ENCODE measurements around the gene CBY1. TPM values are rescaled to one million over a fixed set of nuclear protein-coding genes. Genes with fewer than 3 reads are reported as not detected.
A peak's percentile ranks its signal among the peaks of the same experiment; 100 is the strongest.

The CBY1 gene
- total RNA-seq (2014; rRNA removed) (12.9 and 14.3 TPM in 2 replicates), Bru-seq, nascent RNA (percentile 63 among the genes with signal in this experiment), BruChase-seq, experiment 1, labeled RNA remaining after a 6-hour chase (percentile 65 among the genes with signal in this experiment), BruChase-seq, experiment 2, labeled RNA remaining after a 2-hour chase (percentile 67 among the genes with signal in this experiment)
- long read RNA-seq, transcript CBY1-208 (5 exons, 776 nt), result minor isoform, 6 of 49 reads
- long read RNA-seq, transcript CBY1-201 (5 exons, 1,133 nt), result major isoform, 10 of 49 reads
- long read RNA-seq, partial matches to known transcripts, result 2 of 49 reads
- long read RNA-seq, other reads (novel, unspliced or antisense), result 28 of 49 reads

- peak within 1 kb of the TSS; percentile 97 for H3K4me3 ChIP-seq (ENCODE audit: low read length)
- H3K4me1 ChIP-seq (ENCODE audit: insufficient read depth, low read length), result 0 out of 2 replicates have a peak, but pooled peaks cover 3% of the 10 kb centered on the region
- intact Hi-C loops (cut with micrococcal nuclease), result no loop called here
- H3K79me2 ChIP-seq (ENCODE audit: low read length), result peaks cover 12% of the 10 kb centered on the region
- peak within 1 kb of the TSS; percentile 90 for H3K27ac ChIP-seq (ENCODE audit: low read length)
- POLR2A ChIA-PET (ENCODE audit: unreplicated experiment), result no interaction called here
- no peaks in the 10 kb centered on the region for H3F3A ChIP-seq (ENCODE audit: low read length, unreplicated experiment)
- peak within 1 kb of the TSS; percentile 86 for H3K4me2 ChIP-seq (ENCODE audit: low read length)
- H3K9me2 ChIP-seq (replicated peaks; ENCODE audit: low read length), result no peaks in the 10 kb centered on the region
- H2AFZ ChIP-seq (ENCODE audit: low read length), result peak within 1 kb of the TSS; percentile 99
- H3K9ac ChIP-seq (ENCODE audit: low read length), result peak within 1 kb of the TSS; percentile 98
- no peaks in the 10 kb centered on the region for H3K27me3 ChIP-seq (ENCODE audit: low read length)
- H3K36me3 ChIP-seq (ENCODE audit: low read depth, low read length), result no peaks in the 10 kb centered on the region
- BruUV-seq (replicated peaks), result TSS peak; percentile 79
- TF ChIP-seq EZH2phosphoT487 (IDR thresholded peaks at IDR 0.05; ENCODE audit: borderline replicate concordance, low read length) (no peak), EZH2 (IDR thresholded peaks at IDR 0.05; ENCODE audit: low read length, unreplicated experiment) (no peak)
- TF ChIP-seq, protein P1, sequence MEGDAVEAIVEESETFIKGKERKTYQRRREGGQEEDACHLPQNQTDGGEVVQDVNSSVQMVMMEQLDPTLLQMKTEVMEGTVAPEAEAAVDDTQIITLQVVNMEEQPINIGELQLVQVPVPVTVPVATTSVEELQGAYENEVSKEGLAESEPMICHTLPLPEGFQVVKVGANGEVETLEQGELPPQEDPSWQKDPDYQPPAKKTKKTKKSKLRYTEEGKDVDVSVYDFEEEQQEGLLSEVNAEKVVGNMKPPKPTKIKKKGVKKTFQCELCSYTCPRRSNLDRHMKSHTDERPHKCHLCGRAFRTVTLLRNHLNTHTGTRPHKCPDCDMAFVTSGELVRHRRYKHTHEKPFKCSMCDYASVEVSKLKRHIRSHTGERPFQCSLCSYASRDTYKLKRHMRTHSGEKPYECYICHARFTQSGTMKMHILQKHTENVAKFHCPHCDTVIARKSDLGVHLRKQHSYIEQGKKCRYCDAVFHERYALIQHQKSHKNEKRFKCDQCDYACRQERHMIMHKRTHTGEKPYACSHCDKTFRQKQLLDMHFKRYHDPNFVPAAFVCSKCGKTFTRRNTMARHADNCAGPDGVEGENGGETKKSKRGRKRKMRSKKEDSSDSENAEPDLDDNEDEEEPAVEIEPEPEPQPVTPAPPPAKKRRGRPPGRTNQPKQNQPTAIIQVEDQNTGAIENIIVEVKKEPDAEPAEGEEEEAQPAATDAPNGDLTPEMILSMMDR (conservative IDR thresholded peaks at IDR 0.05; ENCODE audit: low read depth, low read length), result no peak
- CTCF ChIA-PET, result no interaction called here
- DNase-seq (peak; percentile 80), ATAC-seq (peak; percentile 89)
- H4K20me1 ChIP-seq (ENCODE audit: low read length), result no peaks in the 10 kb centered on the region
- H3K9me3 ChIP-seq (ENCODE audit: low read length), result no peaks in the 10 kb centered on the region
Observed at GRCh38 chr22:38656256-38657044, at the start of gene CBY1, which contains the start of gene FAM227A. Gene CBY1, plus strand, starts transcription at chr22:38656638. Its CDS starts 11,417 bp downstream, at chr22:38668055. Gene FAM227A, minus strand, starts transcription at chr22:38656392. Its CDS starts 6,224 bp downstream, at chr22:38650168.

DNA sequence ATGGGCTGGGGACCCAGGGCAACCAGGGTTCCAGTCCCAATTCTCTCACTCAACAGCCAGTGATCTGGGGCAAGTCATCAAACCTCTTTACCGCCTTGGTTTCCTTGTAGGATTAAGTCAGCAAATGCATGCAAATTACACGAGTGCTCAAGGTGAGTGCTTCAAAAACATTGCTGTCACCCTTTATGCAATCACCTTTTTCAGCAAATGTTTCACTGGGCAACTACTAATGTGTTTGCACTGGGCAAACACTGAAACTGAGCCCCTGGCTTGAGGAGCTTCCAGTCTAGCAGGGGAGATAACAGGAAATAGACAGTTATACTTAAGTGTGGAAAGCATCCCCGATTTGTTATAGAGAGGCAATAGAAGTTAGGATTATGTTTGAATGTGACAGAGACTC lies 48.8 kb upstream of the CBY1 start:
- ChIA-PET POLR2A (ENCODE audit: unreplicated experiment) (no interaction called here), CTCF (no interaction called here)
- no peak for ATAC-seq
- H4K20me1 ChIP-seq (ENCODE audit: low read length), result no peaks in the 10 kb centered on the region
- DNase-seq, result no peak
- H3K4me2 ChIP-seq (ENCODE audit: low read length), result no peak overlapping the region
- intact Hi-C loops (cut with micrococcal nuclease), result no loop called here
- no peaks in the 10 kb centered on the region for H3K36me3 ChIP-seq (ENCODE audit: low read depth, low read length)
- H3K79me2 ChIP-seq (ENCODE audit: low read length), result no peaks in the 10 kb centered on the region
- no peak overlapping the region for H3K27ac ChIP-seq (ENCODE audit: low read length)
- H3F3A ChIP-seq (ENCODE audit: low read length, unreplicated experiment), result no peaks in the 10 kb centered on the region
- no peaks in the 10 kb centered on the region for H3K27me3 ChIP-seq (ENCODE audit: low read length)
- H2AFZ ChIP-seq (ENCODE audit: low read length), result no peak overlapping the region
- H3K4me3 ChIP-seq (ENCODE audit: low read length), result no peak overlapping the region
- BruUV-seq (replicated peaks), result no TSS peak
- no peaks in the 10 kb centered on the region for H3K9me3 ChIP-seq (ENCODE audit: low read length)
- H3K9me2 ChIP-seq (replicated peaks; ENCODE audit: low read length), result no peaks in the 10 kb centered on the region
- peaks cover 11% of the 10 kb centered on the region for H3K4me1 ChIP-seq (ENCODE audit: insufficient read depth, low read length)
- no peak overlapping the region for H3K9ac ChIP-seq (ENCODE audit: low read length)
- TF ChIP-seq EZH2 (IDR thresholded peaks at IDR 0.05; ENCODE audit: low read length, unreplicated experiment) (no peak), EZH2phosphoT487 (IDR thresholded peaks at IDR 0.05; ENCODE audit: borderline replicate concordance, low read length) (no peak)

DNA sequence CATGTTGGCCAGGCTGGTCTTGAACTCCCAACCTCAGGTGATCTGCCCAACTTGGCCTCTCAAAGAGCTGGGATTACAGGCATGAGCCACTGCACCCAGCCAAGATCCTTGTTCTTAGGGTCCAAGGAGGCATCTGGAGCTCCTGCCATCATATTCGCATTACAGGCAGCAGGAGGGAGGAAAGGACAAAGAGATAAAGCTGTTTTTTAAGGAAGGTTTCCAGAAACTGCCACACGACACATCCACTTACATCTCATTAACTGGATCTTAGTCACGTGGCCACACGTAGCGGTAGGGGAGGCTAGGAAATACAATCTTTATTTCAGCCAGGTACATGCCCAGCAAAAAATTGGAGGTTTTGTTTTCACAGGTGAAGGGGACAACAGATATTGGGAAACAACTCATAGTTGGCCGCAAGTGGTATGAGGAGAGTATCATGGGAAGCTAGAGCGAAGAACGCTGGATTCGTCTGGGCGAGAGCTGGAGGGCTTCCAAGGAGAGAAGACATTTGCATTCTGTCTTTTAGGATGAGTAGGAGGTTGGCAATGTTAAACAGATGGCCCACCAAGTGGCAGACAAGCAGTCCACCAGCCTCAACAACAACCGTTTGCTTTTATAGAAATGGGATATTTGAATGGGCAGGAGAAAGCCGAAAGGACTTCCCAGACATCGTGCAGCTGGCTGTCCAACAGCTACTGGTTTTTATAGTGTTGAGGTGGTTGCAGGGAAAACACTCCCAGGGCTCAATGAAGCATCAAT lies 47.3 kb upstream of the CBY1 start:
- no peak overlapping the region for H2AFZ ChIP-seq (ENCODE audit: low read length)
- no peaks in the 10 kb centered on the region for H3K27me3 ChIP-seq (ENCODE audit: low read length)
- ATAC-seq (no peak), DNase-seq (no peak)
- H3F3A ChIP-seq (ENCODE audit: low read length, unreplicated experiment), result no peaks in the 10 kb centered on the region
- no peak overlapping the region for H3K9ac ChIP-seq (ENCODE audit: low read length)
- H4K20me1 ChIP-seq (ENCODE audit: low read length), result no peaks in the 10 kb centered on the region
- H3K9me2 ChIP-seq (replicated peaks; ENCODE audit: low read length), result no peaks in the 10 kb centered on the region
- H3K27ac ChIP-seq (ENCODE audit: low read length), result no peak overlapping the region
- TF ChIP-seq EZH2phosphoT487 (IDR thresholded peaks at IDR 0.05; ENCODE audit: borderline replicate concordance, low read length) (no peak), EZH2 (IDR thresholded peaks at IDR 0.05; ENCODE audit: low read length, unreplicated experiment) (no peak)
- TF ChIP-seq, protein P1 (conservative IDR thresholded peaks at IDR 0.05; ENCODE audit: low read depth, low read length), result no peak
- no peaks in the 10 kb centered on the region for H3K79me2 ChIP-seq (ENCODE audit: low read length)
- no TSS peak for BruUV-seq (replicated peaks)
- no peaks in the 10 kb centered on the region for H3K36me3 ChIP-seq (ENCODE audit: low read depth, low read length)
- H3K4me3 ChIP-seq (ENCODE audit: low read length), result no peak overlapping the region
- ChIA-PET POLR2A (ENCODE audit: unreplicated experiment) (no interaction called here), CTCF (no interaction called here)
- H3K4me2 ChIP-seq (ENCODE audit: low read length), result no peak overlapping the region
- H3K9me3 ChIP-seq (ENCODE audit: low read length), result no peaks in the 10 kb centered on the region
- intact Hi-C loops (cut with micrococcal nuclease), result no loop called here
- H3K4me1 ChIP-seq (ENCODE audit: insufficient read depth, low read length), result peaks cover 11% of the 10 kb centered on the region

All from PC-3 (cell line).